ENCODE results near the gene ADAMTS2.

ADAMTS2 gene

GRCh38 chr5:179310439-179311090 lies 34.7 kb downstream of the ADAMTS2 start:
- no peak overlapping the region for H3K4me3 ChIP-seq (replicated peaks; ENCODE audit: low read depth, low read length)
- TF ChIP-seq CTCF (IDR thresholded peaks at IDR 0.05; ENCODE audit: low read depth, low read length, missing control alignments): no peak
- DNase-seq (ENCODE audit: extremely low read depth, low read depth): no peak

- DNase-seq (ENCODE audit: extremely low read depth, low read depth): no peak
- H3K4me3 ChIP-seq (replicated peaks; ENCODE audit: low read depth, low read length): no peak overlapping the region
- TF ChIP-seq CTCF (IDR thresholded peaks at IDR 0.05; ENCODE audit: low read depth, low read length, missing control alignments): no peak
Observed at GRCh38 chr5:179309751-179310320, 35.4 kb downstream of the ADAMTS2 start.

- no peak overlapping the region for H3K4me3 ChIP-seq (replicated peaks; ENCODE audit: low read depth, low read length)
- DNase-seq (ENCODE audit: extremely low read depth, low read depth): no peak
- TF ChIP-seq CTCF (IDR thresholded peaks at IDR 0.05; ENCODE audit: low read depth, low read length, missing control alignments): no peak
Observed at GRCh38 chr5:179309383-179309670, 35.9 kb downstream of the ADAMTS2 start.

GRCh38 chr5:179308563-179309382 lies 36.5 kb downstream of the ADAMTS2 start:
- no peak overlapping the region for H3K4me3 ChIP-seq (replicated peaks; ENCODE audit: low read depth, low read length)
- no peak for DNase-seq (ENCODE audit: extremely low read depth, low read depth)
- no peak for TF ChIP-seq CTCF (IDR thresholded peaks at IDR 0.05; ENCODE audit: low read depth, low read length, missing control alignments)

- H3K4me3 ChIP-seq (replicated peaks; ENCODE audit: low read depth, low read length): no peak overlapping the region
- DNase-seq (ENCODE audit: extremely low read depth, low read depth): no peak
- no peak for TF ChIP-seq CTCF (IDR thresholded peaks at IDR 0.05; ENCODE audit: low read depth, low read length, missing control alignments)
Observed at GRCh38 chr5:179307931-179308471, 37.3 kb downstream of the ADAMTS2 start.

- no peak for DNase-seq (ENCODE audit: extremely low read depth, low read depth)
- H3K4me3 ChIP-seq (replicated peaks; ENCODE audit: low read depth, low read length): no peak overlapping the region
- no peak for TF ChIP-seq CTCF (IDR thresholded peaks at IDR 0.05; ENCODE audit: low read depth, low read length, missing control alignments)
Observed at GRCh38 chr5:179307013-179307800, 38.1 kb downstream of the ADAMTS2 start.
